Right lobe of liver (tissue), 4 donors: ENCODE measurements around the gene IL21R.

ENCODE experiments used
- CTCF ChIP-seq, 4 donors: fragments of 200-600 bp in 3 of 4; fragments of 450-650 bp in 1 of 4; IDR thresholded peaks; one replicate each; pipeline versions ENCODE4 v1.5.1 to v1.8.0; 2016 to 2022; ENCODE audit warnings: antibody characterized with exemption in 4 of 4, mild to moderate bottlenecking in 2 of 4
- POLR2A ChIP-seq: fragments of 450-650 bp; IDR thresholded peaks from one replicate; pipeline ENCODE4 v1.6.1; 2017; ENCODE audit warnings: antibody characterized with exemption, mild to moderate bottlenecking
- donor health status: DM: no; HTN: no; CAD: no.
- donor health status: DM: no; HTN: no; CAD: no.
- donor health status: DM: no; HTN: yes; CAD: no.

- TF ChIP-seq CTCF (IDR thresholded peaks at IDR 0.05) (no peak), POLR2A (no peak)
Observed at GRCh38 chr16:27436065-27436464, 34.1 kb downstream of the IL21R start.
